ENCODE measurements around the gene TRIM45. TPM values are rescaled to one million over a fixed set of nuclear protein-coding genes. Genes with fewer than 3 reads are reported as not detected.

TRIM45 gene
- total RNA-seq, 3 donors from 2014 or later, result 1.1 to 8.2 (median 6.6) TPM

GRCh38 chr1:117069220-117069844 is 52.2 kb downstream of the TRIM45 start:
- Histone ChIP-seq H3K27me3 (no peaks in the 10 kb centered on the region), H3K4me3 (no peak overlapping the region), H3K9me3 (no peaks in the 10 kb centered on the region), H3K4me1 (no peaks in the 10 kb centered on the region), H3K36me3 (no peaks in the 10 kb centered on the region), H3K27ac (no peak overlapping the region)
- intact Hi-C loops (cut with DNase I; ENCODE audit: low total_unique reads), result no loop called here
- DNase-seq (ENCODE audit: low spot score in 2 of 2), result no peak
- no peak for TF ChIP-seq POLR2A (IDR thresholded peaks at IDR 0.05)
- no peak for TF ChIP-seq POLR2AphosphoS5 (IDR thresholded peaks at IDR 0.05)
- no peak for TF ChIP-seq CTCF (IDR thresholded peaks at IDR 0.05)

DNA sequence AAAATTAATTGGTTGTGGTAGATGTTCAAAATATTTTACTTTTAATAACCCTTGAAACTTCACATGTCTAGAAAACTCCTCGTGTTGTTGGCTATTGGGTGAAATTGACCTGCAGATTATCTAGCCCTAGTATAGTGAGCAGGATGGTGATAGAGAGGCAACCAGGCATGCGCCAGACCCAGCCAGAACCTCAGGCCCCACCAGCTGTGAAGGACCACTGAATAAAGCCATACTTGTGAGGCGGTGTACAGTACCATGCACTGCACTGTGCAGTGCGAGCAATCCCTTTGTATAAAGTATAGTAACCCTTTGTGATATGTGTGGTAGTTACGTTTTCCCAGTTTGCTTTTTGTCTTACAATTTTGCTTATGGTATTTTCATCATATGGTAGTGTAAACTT is 53.0 kb downstream of the TRIM45 start:
- H3K4me3 ChIP-seq, result no peak overlapping the region
- no peaks in the 10 kb centered on the region for H3K36me3 ChIP-seq
- no peak for DNase-seq (ENCODE audit: low spot score in 2 of 2)
- H3K9me3 ChIP-seq, result no peaks in the 10 kb centered on the region
- TF ChIP-seq POLR2AphosphoS5 (IDR thresholded peaks at IDR 0.05) (no peak), CTCF (IDR thresholded peaks at IDR 0.05) (no peak), POLR2A (IDR thresholded peaks at IDR 0.05) (no peak)
- intact Hi-C loops (cut with DNase I; ENCODE audit: low total_unique reads), result no loop called here
- no peak overlapping the region for H3K27ac ChIP-seq
- H3K27me3 ChIP-seq, result no peaks in the 10 kb centered on the region
- H3K4me1 ChIP-seq, result no peaks in the 10 kb centered on the region

- TF ChIP-seq POLR2AphosphoS5 (IDR thresholded peaks at IDR 0.05), result no peak
- TF ChIP-seq CTCF (IDR thresholded peaks at IDR 0.05), result peak in 2 of 3 donors; percentile 76 to 82
- H3K27ac ChIP-seq, result no peak overlapping the region
- no peaks in the 10 kb centered on the region for H3K27me3 ChIP-seq
- DNase-seq (ENCODE audit: low spot score in 2 of 2), result no peak
- no peaks in the 10 kb centered on the region for H3K4me1 ChIP-seq
- no peak overlapping the region for H3K4me3 ChIP-seq
- intact Hi-C loops (cut with DNase I; ENCODE audit: low total_unique reads), result no loop called here
- no peaks in the 10 kb centered on the region for H3K36me3 ChIP-seq
- no peaks in the 10 kb centered on the region for H3K9me3 ChIP-seq
These were observed 53.8 kb downstream of the TRIM45 start for GRCh38 chr1:117067533-117068370.

- TF ChIP-seq CTCF (IDR thresholded peaks at IDR 0.05), result no peak
- no peak overlapping the region for H3K27ac ChIP-seq
- no peak for DNase-seq (ENCODE audit: low spot score in 2 of 2)
- no peaks in the 10 kb centered on the region for H3K4me1 ChIP-seq
- no peak overlapping the region for H3K4me3 ChIP-seq
- intact Hi-C loops (cut with DNase I; ENCODE audit: low total_unique reads), result no loop called here
- H3K27me3 ChIP-seq, result no peaks in the 10 kb centered on the region
- H3K36me3 ChIP-seq, result no peaks in the 10 kb centered on the region
- H3K9me3 ChIP-seq, result no peaks in the 10 kb centered on the region
These were observed 55.2 kb downstream of the TRIM45 start for GRCh38 chr1:117066367-117066766.

DNA sequence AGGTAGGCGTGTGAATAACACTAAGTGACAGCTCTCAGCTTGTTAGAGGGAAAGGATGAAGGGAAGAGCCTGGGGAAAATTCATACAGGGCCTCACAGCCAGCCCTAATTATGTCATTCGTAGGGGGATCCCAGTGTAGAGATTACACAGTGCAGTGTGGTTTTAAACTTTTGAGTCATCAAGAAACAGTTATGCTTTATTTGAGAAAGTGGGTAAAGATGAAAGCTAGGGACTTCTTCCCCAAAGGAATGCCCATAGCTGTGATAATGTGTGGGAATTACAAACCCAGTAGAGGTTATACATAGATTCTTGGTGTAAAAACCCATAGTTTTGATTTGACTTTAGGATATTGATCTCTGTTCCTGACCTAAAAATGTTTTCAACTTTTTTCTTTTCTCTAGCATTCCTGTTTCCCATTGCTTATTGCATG is 59.5 kb downstream of the TRIM45 start:
- no peaks in the 10 kb centered on the region for H3K9me3 ChIP-seq
- TF ChIP-seq POLR2AphosphoS5 (IDR thresholded peaks at IDR 0.05) (no peak), POLR2A (IDR thresholded peaks at IDR 0.05) (no peak), CTCF (IDR thresholded peaks at IDR 0.05) (no peak)
- intact Hi-C loops (cut with DNase I; ENCODE audit: low total_unique reads), result no loop called here
- H3K27me3 ChIP-seq, result no peaks in the 10 kb centered on the region
- H3K27ac ChIP-seq, result no peak overlapping the region
- H3K36me3 ChIP-seq, result no peaks in the 10 kb centered on the region
- no peak for DNase-seq (ENCODE audit: low spot score in 2 of 2)
- H3K4me1 ChIP-seq, result no peaks in the 10 kb centered on the region
- H3K4me3 ChIP-seq, result no peak overlapping the region

All from breast epithelium (tissue), 4 donors.